Jurkat, Clone E6-1 (cell line): Measurements from ENCODE around the gene GALNT18.
"Not testable (repeated sequence)": the region's sequence is repeated elsewhere in the genome, so short reads cannot be mapped to it uniquely, and the experiment has no call there.

Experiments used
- DNase-seq: peaks from one replicate; pipeline ENCODE4 v3.0.0-alpha.2; 2011; ENCODE audit warnings: low read depth, low spot score
- H3K4me3 ChIP-seq: 2 replicates; pipeline ENCODE4 v1.5.1; 2011; ENCODE audit warnings: mild to moderate bottlenecking, low read length, control low read depth, moderate library complexity

GALNT18 gene

GRCh38 chr11:11356842-11357241, 265.0 kb downstream of the GALNT18 start:
- H3K4me3 ChIP-seq = no peak overlapping the region
- no peak for DNase-seq

- DNase-seq = not testable (repeated sequence)
Observed at GRCh38 chr11:11352878-11353277, 268.9 kb downstream of the GALNT18 start, which contains the start of gene CSNK2A3. CSNK2A3 (minus strand) TSS chr11:11353250; CDS start chr11:11353119, 131 bp downstream.

GRCh38 chr11:11351851-11352250, 270.0 kb downstream of the GALNT18 start:
- DNase-seq, H3K4me3 ChIP-seq: not testable (repeated sequence)

More at GRCh38 chr11:11352878-11353277, 268.9 kb downstream of the GALNT18 start, which contains the start of gene CSNK2A3:
- H3K4me3 ChIP-seq = not testable (repeated sequence)

- DNase-seq = no peak
- no peak overlapping the region for H3K4me3 ChIP-seq
Observed at GRCh38 chr11:11351042-11351586, 270.7 kb downstream of the GALNT18 start.

- no peak overlapping the region for H3K4me3 ChIP-seq
- no peak for DNase-seq
Observed at GRCh38 chr11:11349870-11350337, 271.9 kb downstream of the GALNT18 start.

- H3K4me3 ChIP-seq = no peak overlapping the region
- DNase-seq = no peak
Observed at GRCh38 chr11:11349106-11349825, 272.5 kb downstream of the GALNT18 start.

- no peak for DNase-seq
- no peak overlapping the region for H3K4me3 ChIP-seq
Observed at GRCh38 chr11:11348303-11348702, 273.5 kb downstream of the GALNT18 start.

GRCh38 chr11:11347592-11347991, 274.2 kb downstream of the GALNT18 start:
- H3K4me3 ChIP-seq = no peak overlapping the region
- DNase-seq = no peak

- no peak for DNase-seq
- H3K4me3 ChIP-seq = no peak overlapping the region
Observed at GRCh38 chr11:11346303-11346702, 275.5 kb downstream of the GALNT18 start.

- no peak overlapping the region for H3K4me3 ChIP-seq
- DNase-seq = no peak
Observed at GRCh38 chr11:11345099-11345498, 276.7 kb downstream of the GALNT18 start.

GRCh38 chr11:11344045-11344444, 277.8 kb downstream of the GALNT18 start:
- H3K4me3 ChIP-seq = no peak overlapping the region
- no peak for DNase-seq

GRCh38 chr11:11338304-11338703, 283.5 kb downstream of the GALNT18 start:
- H3K4me3 ChIP-seq = no peak overlapping the region
- DNase-seq = no peak

- no peak overlapping the region for H3K4me3 ChIP-seq
- DNase-seq = no peak
Observed at GRCh38 chr11:11336664-11337063, 285.1 kb downstream of the GALNT18 start.

GRCh38 chr11:11335043-11335442, 286.8 kb downstream of the GALNT18 start:
- no peak overlapping the region for H3K4me3 ChIP-seq
- no peak for DNase-seq

GRCh38 chr11:11334607-11335006, 287.2 kb downstream of the GALNT18 start:
- DNase-seq = no peak

GRCh38 chr11:11332141-11332710, 289.6 kb downstream of the GALNT18 start:
- H3K4me3 ChIP-seq = no peak overlapping the region
- no peak for DNase-seq

More at GRCh38 chr11:11334607-11335006, 287.2 kb downstream of the GALNT18 start:
- H3K4me3 ChIP-seq = no peak overlapping the region

- H3K4me3 ChIP-seq = no peak overlapping the region
- DNase-seq = no peak
Observed at GRCh38 chr11:11329062-11329806, 292.6 kb downstream of the GALNT18 start.

- H3K4me3 ChIP-seq = no peak overlapping the region
- DNase-seq = no peak
Observed at GRCh38 chr11:11324090-11324489, 297.7 kb downstream of the GALNT18 start.

GRCh38 chr11:11322101-11322500, 299.7 kb downstream of the GALNT18 start:
- no peak for DNase-seq
- H3K4me3 ChIP-seq = no peak overlapping the region

GRCh38 chr11:11320825-11321224, 301.0 kb downstream of the GALNT18 start:
- no peak for DNase-seq
- no peak overlapping the region for H3K4me3 ChIP-seq
